H1 (cell line): Measurements from ENCODE around the gene RSAD2. TPM values are rescaled to one million over a fixed set of nuclear protein-coding genes. Genes with fewer than 3 reads are reported as not detected.

ENCODE experiments used
- RBBP5 ChIP-seq: IDR thresholded peaks from 2 replicates; pipeline ENCODE4 v1.7.1; 2012; ENCODE audit warnings: low read depth, mild to moderate bottlenecking, inconsistent platforms, low read length, moderate library complexity, borderline replicate concordance
- polyA plus RNA-seq, 7 experiments: library from polyadenylated mRNA; depleted of rRNA in 3 of 7; stranded (reverse) in 5 of 7; unstranded in 2 of 7; fragments of >200 nt in 5 of 7; fragments of 200-250 nt in 2 of 7; gene quantifications; 1 replicate in 5 of 7; 2 replicates in 1 of 7; 4 replicates in 1 of 7; pipeline versions ENCODE4 v1.2.1 to v1.2.3, GENCODE V29; 2011 to 2013; ENCODE audit warnings: missing spikeins in 2 of 7, mixed read lengths in 2 of 7
- total RNA-seq: library from RNA; stranded (reverse); fragmentation: NEBNext Ultra II Directional; extraction: Animal tissue kit (Norgen Biotek cat#: 25700); gene quantifications from 2 replicates; pipeline ENCODE4 v1.2.1, GENCODE V29; 2021

Gene RSAD2
- total and polyA plus RNA-seq, 2 of the 8 experiments (the other 6 are each of a cell fraction or from before 2014, with no cell fraction given), result not detected

DNA sequence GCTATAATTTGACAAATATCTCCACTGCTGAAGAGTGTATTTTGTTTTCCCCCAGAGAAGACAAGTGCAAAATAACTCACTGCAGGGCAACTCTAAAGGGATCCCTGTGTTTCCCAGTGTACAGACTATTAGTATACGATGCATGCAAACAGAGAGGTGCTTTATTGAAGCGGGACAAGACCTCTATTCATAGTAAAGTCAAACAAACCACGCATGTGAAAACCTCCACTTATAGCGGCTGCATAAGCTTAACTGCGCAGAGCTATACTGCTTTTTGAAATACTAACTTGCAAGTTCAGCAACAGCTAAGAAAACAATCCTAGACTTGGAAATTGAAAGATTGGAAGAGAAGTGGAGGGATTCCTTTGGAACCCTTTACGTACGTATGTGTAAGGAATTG is 55.3 kb downstream of the RSAD2 start (continued):
- no peak for TF ChIP-seq RBBP5
